H1 (cell line): ENCODE data around the gene CDKN1A. TPM values are rescaled to one million over a fixed set of nuclear protein-coding genes. Genes with fewer than 3 reads are reported as not detected.

Source experiments
- CHD7 ChIP-seq: fragments of 300-600 bp; sonication (generic); IDR thresholded peaks from 2 replicates; pipeline ENCODE4 v1.7.1; 2012; ENCODE audit warnings: low read length, moderate library complexity, mild to moderate bottlenecking, inconsistent platforms; ENCODE audit not compliant: insufficient replicate concordance
- polyA plus RNA-seq, 7 experiments: library from polyadenylated mRNA; depleted of rRNA in 3 of 7; stranded (reverse) in 5 of 7; unstranded in 2 of 7; fragments of >200 nt in 5 of 7; fragments of 200-250 nt in 2 of 7; gene quantifications; 1 replicate in 5 of 7; 2 replicates in 1 of 7; 4 replicates in 1 of 7; pipeline versions ENCODE4 v1.2.1 to v1.2.3, GENCODE V29; 2011 to 2013; ENCODE audit warnings: missing spikeins in 2 of 7, mixed read lengths in 2 of 7
- total RNA-seq: library from RNA; stranded (reverse); fragmentation: NEBNext Ultra II Directional; extraction: Animal tissue kit (Norgen Biotek cat#: 25700); gene quantifications from 2 replicates; pipeline ENCODE4 v1.2.1, GENCODE V29; 2021

The CDKN1A gene
- total and polyA plus RNA-seq, 2 of the 8 experiments (the other 6 are each of a cell fraction or from before 2014, with no cell fraction given): 15.2 to 36.0 TPM

- TF ChIP-seq CHD7: no peak
Observed at GRCh38 chr6:36701401-36701991, 23.0 kb downstream of the CDKN1A start (continued).
